Activated CD4-positive, alpha-beta T cell treated with anti-CD3 and anti-CD28 coated beads, Interleukin-2, amount 10 ng/mL, durations not matched to agents 24 days and 14 days (primary cell): ENCODE measurements around the gene DOCK1. TPM values are rescaled to one million over a fixed set of nuclear protein-coding genes. Genes with fewer than 3 reads are reported as not detected.

Experiments
- DNase-seq: peaks from one replicate; pipeline ENCODE4 v3.0.0; 2022
- H3K27ac Mint-ChIP-seq: one replicate; pipeline ENCODE4 v1.8.0; 2022; ENCODE audit warnings: mild to moderate bottlenecking, mixed read lengths
- H3K27me3 Mint-ChIP-seq: one replicate; pipeline ENCODE4 v1.8.0; 2022; ENCODE audit warnings: mixed read lengths
- H3K36me3 Mint-ChIP-seq: one replicate; pipeline ENCODE4 v1.8.0; 2022; ENCODE audit warnings: low read depth, mild to moderate bottlenecking, mixed read lengths
- H3K4me1 Mint-ChIP-seq: one replicate; pipeline ENCODE4 v1.8.0; 2021; ENCODE audit warnings: mixed read lengths
- H3K4me3 Mint-ChIP-seq: one replicate; pipeline ENCODE4 v1.8.0; 2022; ENCODE audit warnings: mild to moderate bottlenecking, moderate library complexity, mixed read lengths
- H3K9me3 Mint-ChIP-seq: one replicate; pipeline ENCODE4 v1.8.0; 2021; ENCODE audit warnings: mixed read lengths
- intact Hi-C: fragments of 100-400 bp; cut with micrococcal nuclease; formaldehyde crosslinking; loops from one replicate; pipeline ENCODE4 v1.15.1; 2023
- total RNA-seq: library from RNA; stranded (reverse); gene quantifications from 2 replicates; pipeline ENCODE4 v1.2.3, GENCODE V29; 2022

The DOCK1 gene
- total RNA-seq, 1 donor from 2014 or later = 1.5 TPM

DNA sequence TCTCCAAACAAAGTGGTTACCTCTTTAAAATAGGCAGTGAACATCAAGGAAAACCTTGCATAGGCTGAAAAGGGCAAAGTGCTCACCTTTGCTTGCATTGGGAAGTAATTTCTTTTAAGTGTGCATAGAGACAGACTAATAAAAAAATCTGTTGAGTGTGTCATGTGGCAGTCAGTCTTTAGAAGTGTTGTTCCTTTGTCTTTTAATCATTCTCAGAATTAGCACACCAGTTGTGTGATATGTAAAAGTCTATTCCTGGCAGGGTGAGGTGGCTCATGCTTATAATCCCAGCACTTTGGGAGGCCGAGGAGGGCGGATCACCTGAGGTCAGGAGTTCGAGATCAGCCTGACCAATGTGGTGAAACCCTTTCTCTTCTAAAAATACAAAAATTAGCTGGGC, 174.2 kb downstream of the DOCK1 start:
- H3K27me3 Mint-ChIP-seq = no peaks in the 10 kb centered on the region
- no peak overlapping the region for H3K4me3 Mint-ChIP-seq
- intact Hi-C loops = no loop called here
- no peaks in the 10 kb centered on the region for H3K36me3 Mint-ChIP-seq
- H3K27ac Mint-ChIP-seq = no peak overlapping the region
- H3K4me1 Mint-ChIP-seq = no peaks in the 10 kb centered on the region
- H3K9me3 Mint-ChIP-seq = no peaks in the 10 kb centered on the region
- no peak for DNase-seq

GRCh38 chr10:127080317-127080716, 175.1 kb downstream of the DOCK1 start:
- no peak for DNase-seq
- H3K36me3 Mint-ChIP-seq = no peaks in the 10 kb centered on the region
- no peak overlapping the region for H3K27ac Mint-ChIP-seq
- no peaks in the 10 kb centered on the region for H3K9me3 Mint-ChIP-seq
- intact Hi-C loops = no loop called here
- no peaks in the 10 kb centered on the region for H3K27me3 Mint-ChIP-seq
- H3K4me1 Mint-ChIP-seq = no peaks in the 10 kb centered on the region
- no peak overlapping the region for H3K4me3 Mint-ChIP-seq

DNA sequence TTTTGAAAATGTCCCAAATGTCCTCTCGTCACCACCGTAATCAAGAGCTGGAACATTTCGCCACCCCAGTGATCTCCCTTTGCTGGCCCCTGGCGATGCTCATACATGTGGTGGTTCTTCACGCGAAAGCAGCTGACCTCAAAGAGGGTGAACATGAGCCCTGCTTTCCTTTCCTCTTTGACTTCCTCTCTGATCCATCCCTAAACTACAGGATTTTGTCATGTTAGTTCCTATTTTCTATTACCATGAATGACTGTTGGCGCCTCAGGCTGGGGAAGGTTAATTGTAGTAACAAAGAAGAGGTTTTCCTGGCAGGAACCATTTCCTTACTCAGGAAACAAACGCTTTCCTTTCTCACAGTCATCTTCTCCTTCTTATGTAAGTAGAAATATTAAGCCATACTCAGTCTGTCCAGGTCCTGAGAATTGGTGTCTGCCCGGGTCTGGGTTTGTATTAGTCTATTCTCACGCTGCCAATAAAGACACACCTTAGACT, 176.7 kb downstream of the DOCK1 start:
- Mint-ChIP-seq H3K4me1 (no peaks in the 10 kb centered on the region), H3K27ac (no peak overlapping the region), H3K9me3 (no peaks in the 10 kb centered on the region), H3K4me3 (no peak overlapping the region), H3K27me3 (no peaks in the 10 kb centered on the region), H3K36me3 (no peaks in the 10 kb centered on the region)
- no peak for DNase-seq
- intact Hi-C loops = no loop called here

DNA sequence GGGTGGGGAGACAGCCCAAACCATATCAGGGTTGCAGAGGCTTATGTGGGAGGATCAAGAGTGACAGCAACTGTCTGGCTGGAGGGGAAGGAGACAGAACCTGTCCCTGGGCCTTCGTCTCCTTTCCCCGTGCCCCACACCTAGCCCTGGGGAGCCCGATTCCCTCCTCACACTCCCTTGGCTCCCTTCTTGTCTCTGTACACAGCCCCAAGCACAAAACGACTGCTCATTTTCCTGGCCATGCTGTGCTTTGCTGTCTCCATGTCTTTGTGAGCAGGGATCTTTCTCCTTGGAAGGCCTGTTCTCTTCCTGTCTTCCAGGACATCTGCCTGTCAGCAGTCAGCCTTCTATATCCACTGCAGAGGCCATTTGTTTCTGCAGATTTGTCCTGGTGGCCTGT, 177.4 kb downstream of the DOCK1 start:
- no peak for DNase-seq
- H3K4me1 Mint-ChIP-seq = no peaks in the 10 kb centered on the region
- no peaks in the 10 kb centered on the region for H3K27me3 Mint-ChIP-seq

DNA sequence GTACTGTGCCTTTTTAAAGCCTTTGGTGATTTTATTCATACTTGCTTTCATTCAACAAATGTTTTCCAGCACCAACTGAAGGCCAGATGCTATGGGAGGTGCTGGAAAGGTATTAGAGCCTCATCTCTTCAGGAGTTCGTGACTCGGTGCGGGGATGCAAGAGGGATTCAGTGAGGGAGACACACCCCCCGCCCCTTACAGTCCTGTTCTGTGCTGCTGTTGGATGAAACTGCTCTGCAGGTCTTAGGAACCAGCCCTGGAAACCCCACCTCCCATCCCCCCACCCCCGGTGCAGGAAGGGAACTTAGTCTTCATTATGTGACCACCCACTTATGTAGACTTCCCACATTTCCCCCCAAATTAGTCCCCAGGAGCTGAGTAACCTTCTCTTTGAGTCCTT, 180.7 kb downstream of the DOCK1 start:
- no peak overlapping the region for H3K27ac Mint-ChIP-seq
- H3K36me3 Mint-ChIP-seq = no peaks in the 10 kb centered on the region
- H3K9me3 Mint-ChIP-seq = no peaks in the 10 kb centered on the region
- DNase-seq = no peak
- H3K27me3 Mint-ChIP-seq = no peaks in the 10 kb centered on the region
- no peaks in the 10 kb centered on the region for H3K4me1 Mint-ChIP-seq
- H3K4me3 Mint-ChIP-seq = no peak overlapping the region
- intact Hi-C loops = no loop called here

More for the DNA sequence above, 177.4 kb downstream of the DOCK1 start:
- Mint-ChIP-seq H3K4me3 (no peak overlapping the region), H3K9me3 (no peaks in the 10 kb centered on the region), H3K36me3 (no peaks in the 10 kb centered on the region), H3K27ac (no peak overlapping the region)
- intact Hi-C loops = no loop called here

- Mint-ChIP-seq H3K36me3 (no peaks in the 10 kb centered on the region), H3K4me1 (no peaks in the 10 kb centered on the region), H3K4me3 (no peak overlapping the region), H3K9me3 (no peaks in the 10 kb centered on the region), H3K27ac (no peak overlapping the region), H3K27me3 (no peaks in the 10 kb centered on the region)
- intact Hi-C loops = no loop called here
- DNase-seq = no peak
Observed at GRCh38 chr10:127088908-127089307, 183.7 kb downstream of the DOCK1 start.

DNA sequence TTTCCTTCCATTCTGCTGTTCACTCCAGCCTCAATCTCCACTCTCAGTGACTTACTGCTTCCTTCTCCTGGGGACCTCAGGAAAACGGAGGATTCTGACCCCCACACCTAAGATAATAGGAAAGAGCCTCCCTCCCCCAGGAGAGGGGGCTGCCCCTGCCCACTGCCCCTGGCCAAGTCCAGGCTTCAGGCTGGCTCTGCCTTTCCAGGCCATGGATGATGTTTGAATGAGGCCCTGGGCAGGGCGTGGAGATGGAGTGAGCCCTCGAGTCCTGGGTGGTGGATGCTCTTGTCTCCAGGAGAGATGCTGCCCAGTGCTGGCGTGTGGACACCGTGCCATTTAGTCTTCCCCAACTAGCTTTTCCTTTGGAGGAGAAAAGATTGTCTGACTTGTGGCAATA, 184.2 kb downstream of the DOCK1 start:
- Mint-ChIP-seq H3K27me3 (no peaks in the 10 kb centered on the region), H3K9me3 (no peaks in the 10 kb centered on the region), H3K36me3 (no peaks in the 10 kb centered on the region), H3K27ac (no peak overlapping the region), H3K4me3 (no peak overlapping the region), H3K4me1 (no peaks in the 10 kb centered on the region)
- intact Hi-C loops = no loop called here
- DNase-seq = no peak

- Mint-ChIP-seq H3K36me3 (no peaks in the 10 kb centered on the region), H3K27me3 (no peaks in the 10 kb centered on the region), H3K4me3 (no peak overlapping the region), H3K9me3 (no peaks in the 10 kb centered on the region), H3K27ac (no peak overlapping the region), H3K4me1 (no peaks in the 10 kb centered on the region)
- no peak for DNase-seq
- intact Hi-C loops = no loop called here
Observed at GRCh38 chr10:127090138-127090537, 184.9 kb downstream of the DOCK1 start.

- no peaks in the 10 kb centered on the region for H3K27me3 Mint-ChIP-seq
- H3K4me1 Mint-ChIP-seq = no peaks in the 10 kb centered on the region
- H3K27ac Mint-ChIP-seq = no peak overlapping the region
- DNase-seq = no peak
- intact Hi-C loops = no loop called here
- H3K9me3 Mint-ChIP-seq = no peaks in the 10 kb centered on the region
- no peaks in the 10 kb centered on the region for H3K36me3 Mint-ChIP-seq
- H3K4me3 Mint-ChIP-seq = no peak overlapping the region
Observed at GRCh38 chr10:127091354-127091753, 186.1 kb downstream of the DOCK1 start.

DNA sequence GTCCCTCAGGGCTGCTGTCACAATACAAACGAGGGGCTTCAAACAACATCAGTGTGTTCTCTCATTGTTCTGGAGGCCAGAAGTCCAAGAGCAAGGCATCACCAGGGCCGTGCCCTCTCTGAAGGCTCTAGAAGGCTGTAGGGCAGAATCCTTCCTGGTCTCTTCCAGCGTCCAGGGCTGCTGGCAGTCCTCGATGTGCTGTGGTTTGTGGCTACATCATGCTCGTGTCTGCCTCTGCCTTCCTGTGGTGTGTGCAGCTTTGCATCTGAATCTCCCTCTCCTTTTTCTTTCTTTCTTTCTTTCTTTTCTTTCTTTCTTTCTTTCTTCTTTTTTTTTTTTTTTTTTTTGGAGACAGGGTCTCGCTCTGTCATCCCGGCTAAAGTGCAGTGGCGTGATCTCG, 187.7 kb downstream of the DOCK1 start:
- no peaks in the 10 kb centered on the region for H3K4me1 Mint-ChIP-seq

DNA sequence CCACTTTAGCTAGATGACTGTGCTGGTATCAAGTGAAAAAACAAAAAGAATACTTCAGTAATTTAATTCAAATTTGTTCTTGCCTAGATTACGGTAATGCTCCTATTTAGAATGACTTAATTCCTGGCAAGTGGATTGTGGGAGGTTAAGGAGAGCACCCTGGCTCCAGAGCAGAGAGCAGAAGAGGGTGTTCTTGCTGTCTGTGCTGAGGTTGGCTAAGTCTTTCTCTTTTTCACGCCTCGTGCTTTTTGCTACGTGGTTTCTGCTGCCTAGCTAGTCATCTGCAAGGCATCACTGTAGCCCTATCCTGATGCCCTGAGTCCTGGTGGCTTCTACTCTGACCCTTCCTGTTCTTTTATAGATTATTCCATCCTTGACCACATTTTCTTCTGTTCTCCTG, 189.8 kb downstream of the DOCK1 start:
- H3K36me3 Mint-ChIP-seq = no peaks in the 10 kb centered on the region
- H3K27me3 Mint-ChIP-seq = no peaks in the 10 kb centered on the region
- no peaks in the 10 kb centered on the region for H3K9me3 Mint-ChIP-seq
- H3K27ac Mint-ChIP-seq = no peak overlapping the region
- H3K4me3 Mint-ChIP-seq = no peak overlapping the region
- H3K4me1 Mint-ChIP-seq = no peaks in the 10 kb centered on the region
- intact Hi-C loops = no loop called here
- DNase-seq = no peak

More for the DNA sequence above, 187.7 kb downstream of the DOCK1 start:
- intact Hi-C loops = no loop called here
- Mint-ChIP-seq H3K27me3 (no peaks in the 10 kb centered on the region), H3K36me3 (no peaks in the 10 kb centered on the region), H3K27ac (no peak overlapping the region), H3K9me3 (no peaks in the 10 kb centered on the region), H3K4me3 (no peak overlapping the region)
- DNase-seq = no peak

DNA sequence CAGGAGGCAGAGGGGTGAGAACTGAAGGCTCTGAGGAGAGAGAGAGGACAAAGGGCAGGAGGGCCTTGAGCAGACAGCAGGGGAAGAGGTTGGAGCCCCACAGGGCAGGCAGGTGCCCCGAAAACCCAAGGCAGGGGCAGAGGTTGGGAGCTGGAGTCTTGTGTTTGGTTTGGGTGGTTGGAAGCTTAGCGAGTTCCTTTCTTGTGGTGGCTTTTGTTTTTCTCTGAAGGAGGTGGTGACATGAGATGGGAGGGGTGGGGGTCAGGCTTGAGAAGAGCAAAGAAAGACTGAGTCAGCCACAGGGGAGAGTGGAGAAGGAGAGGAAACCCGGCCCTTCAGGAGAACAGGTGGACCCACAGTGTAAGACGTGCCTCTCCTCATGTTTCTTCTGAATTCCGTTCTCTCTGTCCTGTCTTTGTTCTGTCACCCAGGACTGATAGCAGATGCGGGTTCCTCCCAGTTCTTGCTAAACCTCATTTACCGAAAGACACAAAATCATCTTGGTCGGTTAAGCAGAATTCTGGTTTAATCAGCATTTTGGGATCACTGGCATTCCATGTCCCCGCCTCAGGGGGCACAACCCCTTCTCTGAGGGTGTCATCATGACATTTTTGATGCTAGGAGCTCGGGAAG, 195.9 kb downstream of the DOCK1 start:
- Mint-ChIP-seq H3K4me1 (peaks cover 4% of the 10 kb centered on the region), H3K27ac (no peak overlapping the region), H3K9me3 (peaks cover 2% of the 10 kb centered on the region), H3K27me3 (no peaks in the 10 kb centered on the region), H3K36me3 (no peaks in the 10 kb centered on the region), H3K4me3 (no peak overlapping the region)
- DNase-seq = no peak
- intact Hi-C loops = no loop called here

- peaks cover 4% of the 10 kb centered on the region for H3K4me1 Mint-ChIP-seq
- no peak for DNase-seq
- H3K9me3 Mint-ChIP-seq = peaks cover 3% of the 10 kb centered on the region
- H3K4me3 Mint-ChIP-seq = no peak overlapping the region
- H3K27me3 Mint-ChIP-seq = no peaks in the 10 kb centered on the region
- intact Hi-C loops = no loop called here
- no peak overlapping the region for H3K27ac Mint-ChIP-seq
- H3K36me3 Mint-ChIP-seq = no peaks in the 10 kb centered on the region
Observed at GRCh38 chr10:127102176-127102575, 196.9 kb downstream of the DOCK1 start.

- intact Hi-C loops = no loop called here
- H3K9me3 Mint-ChIP-seq = no peaks in the 10 kb centered on the region
- H3K4me3 Mint-ChIP-seq = no peak overlapping the region
- H3K27ac Mint-ChIP-seq = no peak overlapping the region
- no peaks in the 10 kb centered on the region for H3K27me3 Mint-ChIP-seq
- H3K36me3 Mint-ChIP-seq = no peaks in the 10 kb centered on the region
- DNase-seq = no peak
- peaks cover 3% of the 10 kb centered on the region for H3K4me1 Mint-ChIP-seq
Observed at GRCh38 chr10:127115100-127115499, 209.9 kb downstream of the DOCK1 start.

DNA sequence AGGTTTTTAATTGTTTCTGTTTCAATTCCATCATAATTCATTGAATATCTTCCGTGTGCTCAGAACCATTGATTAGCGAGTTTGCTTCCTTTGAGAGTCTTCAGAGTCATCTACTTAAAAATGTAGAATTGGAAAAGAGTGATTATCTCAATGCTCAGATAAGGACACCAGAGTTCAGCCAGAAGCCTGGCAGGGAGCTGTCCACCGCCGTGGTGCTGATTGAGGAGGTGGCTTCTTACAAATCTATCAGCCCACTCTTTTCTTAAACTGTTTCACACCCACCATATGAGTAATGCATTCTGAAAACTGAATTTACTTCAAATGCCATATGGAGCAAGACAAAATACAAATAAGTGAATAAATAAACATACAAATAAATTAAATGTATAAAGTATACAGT, 211.9 kb downstream of the DOCK1 start:
- H3K27ac Mint-ChIP-seq = no peak overlapping the region

More for the DNA sequence above, 211.9 kb downstream of the DOCK1 start:
- Mint-ChIP-seq H3K4me1 (peaks cover 3% of the 10 kb centered on the region), H3K9me3 (no peaks in the 10 kb centered on the region), H3K27me3 (no peaks in the 10 kb centered on the region), H3K4me3 (no peak overlapping the region), H3K36me3 (no peaks in the 10 kb centered on the region)
- DNase-seq = peak; percentile 84
- intact Hi-C loops = no loop called here
